ENCODE measurements around the gene MICALL1. TPM values are rescaled to one million over a fixed set of nuclear protein-coding genes. Genes with fewer than 3 reads are reported as not detected.

Gene MICALL1
- total RNA-seq, 4 donors from 2014 or later, result 10.7 to 34.5 (median 20.4) TPM

DNA sequence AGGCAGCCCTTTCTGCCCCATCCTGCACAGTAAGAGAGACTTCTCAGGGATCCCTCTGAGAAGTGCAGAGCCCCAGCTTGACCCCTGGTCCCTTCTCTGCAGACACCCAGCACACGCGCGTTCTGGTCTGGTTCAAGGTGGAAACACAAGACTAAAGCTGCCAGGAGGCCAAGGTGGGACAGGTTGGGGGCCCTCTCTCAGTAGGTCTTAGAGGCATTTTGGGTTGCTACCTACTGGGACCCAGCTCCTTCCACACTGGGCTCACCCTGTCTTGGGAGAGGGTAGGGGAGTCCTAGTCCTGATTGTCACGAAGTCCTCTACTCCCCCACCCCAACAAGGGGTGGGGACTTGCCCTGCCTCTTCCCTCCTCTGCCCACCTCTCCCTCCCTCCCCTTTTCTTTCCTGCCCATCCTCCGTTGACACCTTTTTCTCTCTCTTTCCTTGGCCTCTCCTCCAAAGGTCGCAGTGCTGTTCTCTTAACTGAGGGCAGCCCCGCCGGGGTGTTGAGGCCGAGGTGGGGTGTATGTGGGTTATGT is 79.0 kb downstream of the MICALL1 start:
- no peak for DNase-seq (ENCODE audit: low spot score in 2 of 2)
- Histone ChIP-seq H3K36me3 (peaks cover 0 to 51% (median 0%) of the 10 kb centered on the region in 3 donors), H3K4me3 (peak overlapping the region; percentile 43 to 62 (median 48)), H3K9me3 (no peaks in the 10 kb centered on the region), H3K27ac (peak overlapping the region; percentile 88 to 97 (median 94)), H3K27me3 (no peaks in the 10 kb centered on the region), H3K4me1 (peaks cover 0 to 12% (median 0%) of the 10 kb centered on the region in 4 donors)
- WGBS, 2 donors, result 42 to 55% methylated on average over 9 of the region's 9 CpGs
- TF ChIP-seq POLR2A (IDR thresholded peaks at IDR 0.05) (no peak), EP300 (IDR thresholded peaks at IDR 0.05) (no peak)

DNA sequence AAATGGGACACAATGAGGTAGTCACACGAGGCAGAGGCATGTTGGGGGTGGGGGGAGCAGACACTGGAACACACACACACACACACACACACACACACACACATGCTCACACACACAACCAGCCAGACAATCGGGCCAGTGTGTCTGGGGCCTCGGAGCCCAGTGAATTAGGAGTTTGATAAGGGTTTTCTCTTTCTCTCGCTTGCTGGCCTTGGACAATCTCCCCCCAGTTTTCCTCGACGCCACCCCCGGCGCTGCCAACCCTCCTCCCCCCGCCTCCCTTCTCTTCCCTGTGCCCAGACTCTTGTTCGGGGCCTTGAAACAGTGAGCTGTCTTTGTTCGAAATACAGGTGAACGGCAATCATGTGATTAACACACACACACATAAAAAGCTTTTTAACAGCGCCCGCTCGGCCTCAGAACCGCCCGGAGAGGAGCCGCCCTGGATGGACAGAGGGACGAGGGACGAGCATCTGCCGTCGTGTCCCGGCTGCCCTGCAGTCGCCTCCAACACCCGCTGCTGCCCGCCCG is 79.7 kb downstream of the MICALL1 start:
- Histone ChIP-seq H3K4me3 (peak overlapping the region; percentile 10 to 62 (median 50)), H3K9me3 (no peaks in the 10 kb centered on the region), H3K27me3 (no peaks in the 10 kb centered on the region), H3K36me3 (peaks cover 0 to 46% (median 0%) of the 10 kb centered on the region in 3 donors), H3K4me1 (peaks cover 0 to 19% (median 0%) of the 10 kb centered on the region in 4 donors), H3K27ac (peak overlapping the region; percentile 88 to 97 (median 94))
- peak in 1 of 2 donors; percentile 3 for TF ChIP-seq POLR2A (IDR thresholded peaks at IDR 0.05)
- peak in 1 of 2 donors; percentile 58 for TF ChIP-seq EP300 (IDR thresholded peaks at IDR 0.05)
- TF ChIP-seq, protein P1, sequence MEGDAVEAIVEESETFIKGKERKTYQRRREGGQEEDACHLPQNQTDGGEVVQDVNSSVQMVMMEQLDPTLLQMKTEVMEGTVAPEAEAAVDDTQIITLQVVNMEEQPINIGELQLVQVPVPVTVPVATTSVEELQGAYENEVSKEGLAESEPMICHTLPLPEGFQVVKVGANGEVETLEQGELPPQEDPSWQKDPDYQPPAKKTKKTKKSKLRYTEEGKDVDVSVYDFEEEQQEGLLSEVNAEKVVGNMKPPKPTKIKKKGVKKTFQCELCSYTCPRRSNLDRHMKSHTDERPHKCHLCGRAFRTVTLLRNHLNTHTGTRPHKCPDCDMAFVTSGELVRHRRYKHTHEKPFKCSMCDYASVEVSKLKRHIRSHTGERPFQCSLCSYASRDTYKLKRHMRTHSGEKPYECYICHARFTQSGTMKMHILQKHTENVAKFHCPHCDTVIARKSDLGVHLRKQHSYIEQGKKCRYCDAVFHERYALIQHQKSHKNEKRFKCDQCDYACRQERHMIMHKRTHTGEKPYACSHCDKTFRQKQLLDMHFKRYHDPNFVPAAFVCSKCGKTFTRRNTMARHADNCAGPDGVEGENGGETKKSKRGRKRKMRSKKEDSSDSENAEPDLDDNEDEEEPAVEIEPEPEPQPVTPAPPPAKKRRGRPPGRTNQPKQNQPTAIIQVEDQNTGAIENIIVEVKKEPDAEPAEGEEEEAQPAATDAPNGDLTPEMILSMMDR (IDR thresholded peaks at IDR 0.05), result no peak
- DNase-seq (ENCODE audit: low spot score in 2 of 2), result no peak
- 50 to 60% methylated on average over 26 to 27 of the region's 27 CpGs for WGBS, 2 donors

DNA sequence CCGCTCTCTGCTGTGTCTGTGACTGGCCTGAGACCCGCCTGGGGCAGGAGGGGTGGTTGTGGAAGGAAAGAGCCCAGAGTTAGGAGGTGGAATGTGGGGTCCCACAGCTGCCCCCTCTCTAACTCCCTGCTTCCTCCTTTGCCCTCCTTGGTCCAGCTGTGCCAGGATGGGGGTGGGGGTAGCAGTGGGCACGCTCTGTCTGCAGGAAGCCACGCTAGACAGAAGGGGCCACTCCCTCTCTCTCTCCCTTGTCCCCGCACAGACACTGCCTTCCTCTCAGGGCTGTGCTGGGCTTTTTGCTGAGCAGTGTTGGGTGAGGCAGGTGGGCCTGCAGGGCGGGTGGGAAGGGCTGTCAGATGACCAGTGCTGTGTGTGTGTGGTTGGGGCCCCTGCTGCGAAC is 80.3 kb downstream of the MICALL1 start:
- Histone ChIP-seq H3K9me3 (no peaks in the 10 kb centered on the region), H3K4me3 (peak overlapping the region; percentile 10 to 52 (median 50)), H3K27ac (peak overlapping the region; percentile 78 to 97 (median 94)), H3K27me3 (no peaks in the 10 kb centered on the region), H3K36me3 (peaks cover 0 to 42% (median 0%) of the 10 kb centered on the region in 3 donors), H3K4me1 (peaks cover 0 to 23% (median 0%) of the 10 kb centered on the region in 4 donors)
- WGBS, 2 donors, result 56 to 59% methylated on average over 7 of the region's 7 CpGs
- DNase-seq (ENCODE audit: low spot score in 2 of 2), result no peak
- TF ChIP-seq POLR2A (IDR thresholded peaks at IDR 0.05) (no peak), EP300 (IDR thresholded peaks at IDR 0.05) (no peak)
- TF ChIP-seq, protein P1 (IDR thresholded peaks at IDR 0.05), result no peak

DNA sequence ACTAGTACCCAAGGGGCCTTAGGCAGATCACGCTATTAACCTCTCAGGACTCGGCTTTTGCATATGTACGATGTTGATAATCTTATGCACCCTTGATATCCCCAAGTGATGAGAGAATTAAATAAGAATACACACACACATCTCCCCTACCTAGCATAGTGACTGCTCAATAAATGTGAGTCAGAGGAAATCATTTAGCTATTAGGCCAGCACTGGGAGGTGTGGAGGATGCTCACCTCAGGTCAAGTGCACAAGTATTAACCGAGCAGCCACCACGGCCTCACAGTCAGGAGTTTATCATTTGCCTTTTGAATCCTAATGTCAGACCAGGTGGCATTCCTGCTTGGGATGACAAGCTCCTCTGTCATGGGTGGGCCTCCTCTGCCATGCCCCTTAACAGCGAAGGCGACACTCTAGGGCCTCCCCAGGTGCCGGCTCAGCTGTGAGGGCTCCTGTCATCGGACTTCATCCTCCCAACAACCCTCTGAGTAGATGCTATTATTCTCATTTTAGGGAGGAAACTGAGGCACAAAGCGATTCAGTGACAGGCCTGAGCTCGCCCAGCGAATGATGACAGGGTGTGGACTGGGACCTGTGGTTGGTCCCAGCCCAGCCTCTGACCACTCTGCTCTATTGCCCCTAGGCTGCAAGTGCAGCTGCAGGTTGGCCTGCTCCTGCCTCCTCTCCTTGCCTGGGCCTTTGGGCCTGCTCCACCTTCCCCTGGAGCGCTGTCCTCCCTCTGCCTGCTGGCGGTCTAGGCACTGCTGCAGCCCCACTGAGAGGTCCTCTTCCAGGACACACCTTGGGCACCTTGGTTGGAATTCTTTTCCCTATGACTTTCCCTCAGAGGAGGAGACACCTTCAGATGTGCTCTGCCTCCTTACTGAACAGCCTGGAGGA is 83.3 kb downstream of the MICALL1 start:
- TF ChIP-seq, protein P1 (IDR thresholded peaks at IDR 0.05), result no peak
- no peak for TF ChIP-seq POLR2A (IDR thresholded peaks at IDR 0.05)
- no peak for TF ChIP-seq EP300 (IDR thresholded peaks at IDR 0.05)
- H3K4me3 ChIP-seq, result peak overlapping the region in 2 of 4 donors; percentile 52
- peaks cover 0 to 35% (median 2%) of the 10 kb centered on the region in 4 donors for H3K4me1 ChIP-seq
- peak overlapping the region; percentile 69 to 97 (median 87) for H3K27ac ChIP-seq
- no peaks in the 10 kb centered on the region for H3K9me3 ChIP-seq
- 61 to 65% methylated on average over 14 of the region's 14 CpGs for WGBS, 2 donors
- no peak for DNase-seq (ENCODE audit: low spot score in 2 of 2)
- H3K27me3 ChIP-seq, result no peaks in the 10 kb centered on the region
- H3K36me3 ChIP-seq, result peaks cover 0 to 42% (median 0%) of the 10 kb centered on the region in 3 donors

DNA sequence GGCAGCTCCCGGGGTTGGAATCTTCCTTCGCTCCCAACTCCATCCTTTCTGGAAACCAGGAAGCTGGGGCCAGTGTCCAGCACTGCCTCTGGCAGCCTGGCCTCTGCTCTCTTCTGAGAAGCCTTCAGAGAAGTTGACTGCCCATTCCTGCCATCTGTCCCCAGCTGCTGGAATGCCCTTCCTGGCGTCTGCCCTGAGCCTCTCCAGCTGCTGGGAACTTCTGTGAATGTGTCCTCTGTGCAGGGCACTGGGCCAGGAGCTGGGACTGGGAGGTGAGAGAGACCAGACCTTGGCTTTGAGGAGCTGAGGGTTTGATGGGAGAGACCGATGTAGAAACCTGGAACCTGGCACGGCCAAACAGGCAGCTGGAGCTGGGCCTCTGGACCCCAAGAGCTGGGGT is 84.2 kb downstream of the MICALL1 start:
- Histone ChIP-seq H3K36me3 (peaks cover 0 to 51% (median 0%) of the 10 kb centered on the region in 3 donors), H3K27ac (peak overlapping the region; percentile 69 to 97 (median 87)), H3K27me3 (no peaks in the 10 kb centered on the region), H3K4me1 (peaks cover 0 to 35% (median 2%) of the 10 kb centered on the region in 4 donors), H3K4me3 (peak overlapping the region in 1 of 4 donors; percentile 52), H3K9me3 (no peaks in the 10 kb centered on the region)
- 43 to 55% methylated on average over 5 of the region's 5 CpGs for WGBS, 2 donors
- TF ChIP-seq POLR2A (IDR thresholded peaks at IDR 0.05) (no peak), EP300 (IDR thresholded peaks at IDR 0.05) (no peak)
- TF ChIP-seq, protein P1 (IDR thresholded peaks at IDR 0.05), result no peak
- no peak for DNase-seq (ENCODE audit: low spot score in 2 of 2)
